ENCODE results near the gene CCDC32.
A peak's percentile ranks its signal among the peaks of the same experiment; 100 is the strongest.

Gene CCDC32

GRCh38 chr15:40565333-40566238, 744 bp upstream of the CCDC32 start:
- DNase-seq = no peak

DNA sequence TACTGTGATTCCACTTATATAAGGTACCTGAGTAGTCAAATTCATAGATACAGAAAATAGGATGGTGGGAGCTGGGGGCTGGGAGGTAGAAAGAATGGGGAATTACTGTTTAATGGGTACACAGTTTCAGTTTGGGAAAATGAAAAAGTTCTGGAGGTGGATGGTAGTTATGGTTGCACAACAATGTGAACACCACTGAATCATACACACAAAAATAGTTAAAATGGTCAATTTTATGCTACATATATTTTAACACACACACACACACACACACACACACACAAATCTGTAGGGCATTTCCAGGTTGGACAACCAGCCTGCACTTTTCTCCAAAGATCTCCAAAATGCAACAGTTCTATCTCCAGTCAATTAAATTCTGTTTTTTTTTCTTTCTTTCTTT, 1.4 kb downstream of the CCDC32 start:
- DNase-seq = no peak

DNA sequence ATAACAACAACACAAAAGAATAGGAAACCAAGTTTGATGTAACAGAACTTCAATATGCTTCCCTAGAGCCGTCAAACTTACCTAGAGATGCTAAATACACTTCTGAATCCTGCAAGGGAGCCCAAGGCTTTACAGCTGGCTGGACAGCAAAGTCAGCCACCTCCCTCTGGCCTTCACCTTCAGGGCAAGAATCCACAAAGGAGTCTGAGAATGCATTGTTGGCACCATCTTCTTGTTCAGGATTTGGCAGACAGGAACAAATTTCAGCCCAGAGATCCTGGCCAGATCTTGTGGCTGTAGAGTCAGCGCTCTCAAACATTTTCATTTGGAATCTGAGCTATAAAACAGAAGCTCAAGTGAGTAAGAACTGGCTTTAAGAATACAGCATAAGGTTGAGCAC, 2.2 kb downstream of the CCDC32 start:
- no peak for DNase-seq

- no peak for DNase-seq
Observed at GRCh38 chr15:40558952-40559742, 5.7 kb downstream of the CCDC32 start.

- no peak for DNase-seq
Observed at GRCh38 chr15:40555876-40556275, 9.0 kb downstream of the CCDC32 start.

- no peak for DNase-seq
Observed at GRCh38 chr15:40554161-40554525, 10.7 kb downstream of the CCDC32 start.

GRCh38 chr15:40550341-40551037, 14.4 kb downstream of the CCDC32 start:
- DNase-seq = no peak

DNA sequence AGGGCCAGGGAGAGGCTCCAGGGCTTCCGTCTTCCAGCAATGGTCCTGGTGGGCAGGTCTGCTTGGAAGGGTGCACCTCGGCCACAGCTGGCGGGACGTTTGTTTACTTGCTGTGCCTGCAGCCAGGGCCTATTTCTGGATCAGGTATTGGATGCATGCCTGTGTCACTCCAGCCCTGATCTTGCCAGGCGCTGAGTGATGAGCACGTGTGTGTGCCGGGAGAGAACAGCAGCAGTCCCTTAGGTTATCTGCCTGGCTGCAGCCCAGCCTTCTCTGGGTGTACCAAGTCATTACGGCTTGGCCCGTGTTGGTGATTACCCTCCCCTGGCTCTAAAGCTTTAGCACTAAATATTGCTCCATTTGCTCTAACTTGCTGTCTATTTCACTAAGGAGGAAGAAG, 14.9 kb downstream of the CCDC32 start:
- DNase-seq = no peak

- DNase-seq = no peak
Observed at GRCh38 chr15:40548610-40549009, 16.2 kb downstream of the CCDC32 start.

DNA sequence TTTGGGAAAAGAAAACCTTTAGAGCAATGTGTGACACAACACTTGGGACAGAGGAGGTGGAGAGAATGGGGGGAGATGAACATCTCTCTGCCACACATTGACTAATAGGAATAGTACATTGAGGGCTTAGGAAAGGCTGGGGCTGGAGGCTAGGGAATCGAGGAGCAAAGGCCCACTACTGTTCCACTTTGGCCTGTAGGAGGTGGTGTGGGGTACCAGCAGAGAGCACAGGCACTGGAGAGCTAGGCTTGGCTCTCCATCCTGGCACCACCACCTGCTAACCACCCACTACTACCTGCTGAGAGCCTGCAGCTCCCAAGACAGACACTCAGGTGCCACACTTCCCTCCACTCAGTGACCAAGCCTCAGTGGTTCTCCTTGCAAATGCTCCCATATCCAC, 19.4 kb downstream of the CCDC32 start:
- no peak for DNase-seq

DNA sequence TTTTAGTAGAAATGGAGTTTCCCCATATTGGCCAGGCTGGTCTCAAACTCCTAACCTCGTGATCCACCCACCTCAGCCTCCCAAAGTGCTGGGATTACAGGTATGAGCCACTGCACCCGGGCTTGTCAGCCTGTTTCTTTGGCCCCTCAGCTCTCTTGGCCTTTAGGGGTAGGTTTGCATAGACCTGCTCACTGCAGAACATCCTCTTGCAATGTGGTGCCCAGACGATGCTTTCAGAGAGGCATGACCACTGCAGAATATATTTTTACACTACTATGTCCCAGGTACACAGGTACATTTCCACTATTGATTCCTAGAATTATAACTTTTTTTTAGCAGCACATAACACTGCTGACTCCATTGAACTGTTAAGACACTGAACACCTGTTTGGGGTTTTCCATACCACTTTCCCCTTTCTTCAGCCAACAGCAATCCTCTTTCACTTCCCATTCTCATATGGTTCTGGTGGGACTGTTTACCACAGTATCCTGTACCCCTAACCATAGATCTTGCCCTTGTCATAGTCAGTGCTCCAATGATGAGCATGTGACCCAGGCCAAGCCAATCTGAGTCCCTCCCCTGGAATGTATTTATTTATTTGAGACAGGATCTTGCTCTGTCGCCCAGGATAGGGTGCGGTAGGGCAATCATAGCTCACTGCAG, 21.1 kb downstream of the CCDC32 start:
- DNase-seq = no peak

GRCh38 chr15:40543082-40543481, 21.8 kb downstream of the CCDC32 start:
- DNase-seq = no peak

DNA sequence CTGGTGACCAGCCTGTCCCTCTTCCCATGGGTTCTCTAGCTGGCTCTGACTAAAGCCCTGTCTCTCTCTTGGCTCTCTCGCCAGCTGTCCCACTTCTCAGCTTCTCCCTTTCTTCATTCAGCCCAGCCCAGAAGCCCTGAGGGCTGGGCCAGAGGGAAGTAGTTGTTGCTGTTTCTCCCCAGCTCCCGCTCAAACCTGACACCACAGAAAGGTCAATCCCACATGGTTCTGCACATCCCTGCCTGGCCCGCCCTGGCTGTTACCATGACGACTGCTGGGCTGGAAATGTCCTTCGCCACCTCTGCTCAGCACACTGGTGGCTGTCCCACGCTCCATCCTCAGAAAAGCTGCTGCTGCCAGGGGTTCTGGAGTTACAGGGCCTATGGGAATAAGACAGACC, 25.9 kb downstream of the CCDC32 start:
- no peak for DNase-seq

GRCh38 chr15:40536501-40536900, 28.3 kb downstream of the CCDC32 start:
- peak; percentile 64 for DNase-seq

GRCh38 chr15:40534371-40534770, 30.5 kb downstream of the CCDC32 start:
- DNase-seq = no peak

DNA sequence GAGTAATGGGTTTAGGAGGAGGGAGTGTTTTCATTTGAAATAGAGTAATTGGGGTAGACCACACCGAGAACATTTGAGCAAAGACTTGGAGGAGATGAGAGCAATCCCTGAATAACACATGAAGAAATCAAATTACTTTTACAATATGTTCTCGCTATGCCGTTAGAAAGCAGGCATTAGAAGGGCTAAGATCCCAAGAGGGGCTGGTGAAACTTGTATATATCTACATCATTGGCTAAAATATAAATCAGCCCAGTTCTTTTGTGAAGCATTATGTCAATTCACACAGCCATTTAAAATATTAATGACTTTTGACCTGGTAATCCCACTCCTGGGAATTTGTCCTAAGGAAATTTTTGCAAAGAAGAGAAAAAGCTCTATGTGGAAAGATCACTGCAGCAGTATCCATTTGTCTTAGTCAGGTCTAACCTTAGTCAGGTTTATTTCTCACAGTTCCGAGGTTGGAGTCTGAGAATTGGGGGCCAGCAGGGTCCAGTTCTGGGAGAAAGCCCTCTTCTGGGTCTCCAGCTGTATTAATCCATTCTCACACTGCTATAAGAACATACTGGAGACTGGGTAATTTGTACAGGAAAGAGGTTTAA, 31.0 kb downstream of the CCDC32 start:
- no peak for DNase-seq

DNA sequence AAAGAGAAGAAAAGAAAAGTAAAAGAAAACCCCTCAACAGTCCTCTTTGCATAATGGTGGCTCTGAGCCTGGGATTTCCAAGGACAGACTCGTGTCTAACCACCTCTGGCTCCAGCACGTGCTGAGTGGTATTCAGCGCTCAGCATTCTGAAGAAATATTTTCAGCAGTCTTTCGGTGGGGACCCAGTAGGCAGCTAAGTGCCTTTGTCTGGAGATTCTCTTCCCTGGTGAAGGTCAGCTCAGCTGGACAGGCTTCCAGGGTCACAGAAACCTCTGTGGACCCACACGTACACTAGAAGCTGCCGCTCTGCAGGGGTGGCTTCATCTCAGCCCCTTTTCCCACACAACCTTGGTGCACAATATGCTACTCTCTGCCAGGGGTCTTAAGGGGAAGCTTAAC, 36.0 kb downstream of the CCDC32 start:
- DNase-seq = no peak

DNA sequence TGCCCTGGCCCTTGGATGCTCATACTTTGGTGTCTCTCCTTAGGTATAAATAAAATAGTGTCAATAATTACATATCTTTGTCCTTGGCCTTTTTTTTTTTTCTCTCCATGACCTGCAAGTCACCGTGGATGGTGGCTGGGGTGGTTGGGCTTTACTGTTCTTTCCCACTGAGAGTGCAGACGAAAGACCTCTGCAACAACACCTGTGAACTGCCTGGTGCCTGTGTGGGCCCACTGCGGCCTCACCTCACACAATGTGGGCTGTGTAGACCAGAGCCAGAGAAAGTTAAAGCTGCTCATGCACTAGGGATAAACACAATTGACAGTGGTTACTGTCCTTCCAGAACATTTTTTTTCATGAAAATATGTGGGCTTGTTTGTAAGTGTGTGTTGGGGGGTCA, 39.0 kb downstream of the CCDC32 start:
- no peak for DNase-seq

GRCh38 chr15:40523611-40524010, 41.2 kb downstream of the CCDC32 start:
- no peak for DNase-seq

GRCh38 chr15:40516322-40516721, 48.5 kb downstream of the CCDC32 start:
- no peak for DNase-seq

DNA sequence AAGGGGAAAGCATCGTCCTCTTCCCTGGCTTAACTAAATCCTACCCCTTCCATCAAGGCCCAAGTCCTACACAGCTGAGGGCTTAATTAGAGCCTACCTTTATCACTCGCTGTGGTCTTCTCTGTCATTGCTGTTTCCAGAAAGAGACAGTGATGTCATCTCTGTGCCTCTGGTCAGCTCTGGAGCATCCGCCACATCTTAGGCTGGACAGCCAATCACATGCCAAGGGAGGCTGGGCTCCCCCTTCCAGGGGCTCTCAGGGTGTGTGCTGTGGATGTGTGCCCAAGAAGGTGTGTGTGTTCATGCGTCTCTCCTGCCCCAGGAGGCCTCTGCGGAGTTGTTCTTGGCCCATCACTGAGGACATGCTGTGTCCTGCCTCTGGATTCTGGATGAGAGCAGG, 51.2 kb downstream of the CCDC32 start:
- DNase-seq = no peak

DNA sequence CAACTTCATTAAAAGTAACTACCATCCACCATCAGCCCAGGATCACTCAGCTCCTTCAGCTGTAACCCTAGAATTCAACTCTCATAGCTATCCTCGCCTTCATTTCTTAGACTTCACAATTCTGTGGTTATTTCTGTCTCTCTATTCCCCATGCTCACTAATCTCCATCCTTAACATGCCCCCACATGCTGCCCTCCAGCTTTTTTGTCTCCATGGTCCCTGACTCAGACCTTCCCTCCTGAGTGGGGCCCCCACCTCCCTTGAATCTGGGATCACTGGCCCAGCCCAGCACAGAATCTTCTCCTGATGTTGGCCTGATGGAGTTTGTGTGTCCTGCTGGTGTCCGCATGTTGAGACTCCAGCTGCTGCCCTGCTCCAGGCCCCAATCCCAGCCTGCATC, 52.4 kb downstream of the CCDC32 start:
- no peak for DNase-seq

All from fibroblast of skin of right biceps (primary cell).